Vagina (tissue), 2 donors: ENCODE measurements around the gene CELF1.

Source experiments
- POLR2A ChIP-seq, 2 donors: fragments of 450-650 bp; IDR thresholded peaks; one replicate each; pipeline ENCODE4 v1.6.1; 2017; ENCODE audit warnings: antibody characterized with exemption in 2 of 2, mild to moderate bottlenecking in 2 of 2, moderate library complexity in 2 of 2
- TF ChIP-seq, protein P1 (sequence below), 3 experiments: fragments of 450-650 bp in 2 of 3; fragments of 200-600 bp in 1 of 3; sonication (generic) in 1 of 3; IDR thresholded peaks; one replicate each; pipeline ENCODE4 v1.5.1; 2017 to 2019; ENCODE audit warnings: antibody characterized with exemption in 3 of 3, mild to moderate bottlenecking in 2 of 3, moderate library complexity in 2 of 3

GRCh38 chr11:47531666-47532065 lies 21.3 kb downstream of the CELF1 start:
- TF ChIP-seq, protein P1, sequence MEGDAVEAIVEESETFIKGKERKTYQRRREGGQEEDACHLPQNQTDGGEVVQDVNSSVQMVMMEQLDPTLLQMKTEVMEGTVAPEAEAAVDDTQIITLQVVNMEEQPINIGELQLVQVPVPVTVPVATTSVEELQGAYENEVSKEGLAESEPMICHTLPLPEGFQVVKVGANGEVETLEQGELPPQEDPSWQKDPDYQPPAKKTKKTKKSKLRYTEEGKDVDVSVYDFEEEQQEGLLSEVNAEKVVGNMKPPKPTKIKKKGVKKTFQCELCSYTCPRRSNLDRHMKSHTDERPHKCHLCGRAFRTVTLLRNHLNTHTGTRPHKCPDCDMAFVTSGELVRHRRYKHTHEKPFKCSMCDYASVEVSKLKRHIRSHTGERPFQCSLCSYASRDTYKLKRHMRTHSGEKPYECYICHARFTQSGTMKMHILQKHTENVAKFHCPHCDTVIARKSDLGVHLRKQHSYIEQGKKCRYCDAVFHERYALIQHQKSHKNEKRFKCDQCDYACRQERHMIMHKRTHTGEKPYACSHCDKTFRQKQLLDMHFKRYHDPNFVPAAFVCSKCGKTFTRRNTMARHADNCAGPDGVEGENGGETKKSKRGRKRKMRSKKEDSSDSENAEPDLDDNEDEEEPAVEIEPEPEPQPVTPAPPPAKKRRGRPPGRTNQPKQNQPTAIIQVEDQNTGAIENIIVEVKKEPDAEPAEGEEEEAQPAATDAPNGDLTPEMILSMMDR (IDR thresholded peaks at IDR 0.05) = no peak
- no peak for TF ChIP-seq POLR2A (IDR thresholded peaks at IDR 0.05)
